K562 (cell line): ENCODE results near the gene ABITRAM. TPM values are rescaled to one million over a fixed set of nuclear protein-coding genes. Genes with fewer than 3 reads are reported as not detected.

Source experiments
- ATAC-seq: fragments of 200-7000 bp; cut with Tn5 transposase; 3 replicates; pipeline ENCODE4 v1.9.1; 2020; ENCODE audit warnings: moderate library complexity
- BruUV-seq: library from RNA; stranded (reverse); fragments of 400-500 nt; replicated peaks from 2 replicates; lab custom pipeline; 2021; lab: Mats Ljungman, UMichigan
- CTCF ChIA-PET: fragments of 300-600 bp; formaldehyde crosslinking; extraction: SDS; loops from one replicate; lab custom pipeline; 2021; ENCODE audit warnings: low intra/inter-chr PET ratio; lab: Yijun Ruan, JAX
- POLR2A ChIA-PET: fragments of 300-600, 350-650 bp; sonication (Branson Sonifier 250); formaldehyde crosslinking; extraction: SDS; loops from one replicate; lab custom pipeline; 2021; ENCODE audit warnings: antibody characterized with exemption, inconsistent platforms; lab: Yijun Ruan, JAX
- DNase-seq, 4 experiments: peaks; one replicate each; pipeline versions ENCODE4 v3.0.0 to v3.0.0-alpha.2; 2011 to 2018; ENCODE audit warnings: low spot score in 3 of 4, mixed read lengths in 3 of 4; ENCODE audit errors: extremely low read depth in 1 of 4
- FAIRE-seq: peaks from 2 replicates; lab custom pipeline; 2011; peaks lifted over from hg19 to GRCh38; lab: Jason Lieb, UNC
- H2AFZ ChIP-seq: 2 replicates; pipeline ENCODE4 v1.6.0; 2011; ENCODE audit warnings: low read depth, low read length, control low read depth, inconsistent platforms
- H3K27ac ChIP-seq: fragments of 200-600 bp; 3 replicates; pipeline ENCODE4 v1.8.0; 2011; ENCODE audit warnings: low read depth, mild to moderate bottlenecking, control low read depth, inconsistent platforms, low read length, moderate library complexity, mixed read lengths; ENCODE audit errors: extremely low read depth
- H3K27me3 ChIP-seq, 2 experiments: fragments of 300-600 bp in 1 of 2; 2 replicates in 1 of 2; 3 replicates in 1 of 2; pipeline versions ENCODE4 v1.6.0 to v1.8.0; 2011; ENCODE audit warnings: inconsistent platforms in 2 of 2, low read length in 2 of 2, mild to moderate bottlenecking in 1 of 2, mixed read lengths in 1 of 2, moderate library complexity in 1 of 2; ENCODE audit not compliant: control insufficient read depth in 2 of 2, insufficient read depth in 2 of 2
- H3K36me3 ChIP-seq: fragments of 300-600 bp; 3 replicates; pipeline ENCODE4 v1.8.0; 2011; ENCODE audit warnings: mild to moderate bottlenecking, low read length, inconsistent platforms; ENCODE audit not compliant: control insufficient read depth, insufficient read depth
- H3K4me1 ChIP-seq, 2 experiments: fragments of 200-600 bp in 1 of 2; replicated peaks in 1 of 2; 2 replicates in 1 of 2; 3 replicates in 1 of 2; pipeline versions ENCODE4 v1.5.1 to v1.8.0; 2011; ENCODE audit warnings: inconsistent platforms in 2 of 2, low read length in 2 of 2, mild to moderate bottlenecking in 1 of 2, mixed read lengths in 1 of 2, moderate library complexity in 1 of 2; ENCODE audit not compliant: control insufficient read depth in 2 of 2, insufficient read depth in 2 of 2
- H3K4me2 ChIP-seq: 2 replicates; pipeline ENCODE4 v1.6.1; 2011; ENCODE audit warnings: low read length, control low read depth, inconsistent platforms, mixed read lengths; ENCODE audit not compliant: insufficient read depth
- H3K4me3 ChIP-seq: fragments of 200-600 bp; sonication (generic), shearing (Covaris generic); 2 replicates; pipeline ENCODE4 v1.5.1; 2016; ENCODE audit warnings: control low read depth, inconsistent platforms
- H3K79me2 ChIP-seq: fragments of 200-600 bp; 3 replicates; pipeline ENCODE4 v1.8.0; 2011; ENCODE audit warnings: low read length, inconsistent platforms; ENCODE audit not compliant: control insufficient read depth, insufficient read depth
- H3K9ac ChIP-seq, 2 experiments: 2 replicates each; pipeline versions ENCODE4 v1.6.0 to v1.6.1; 2011; ENCODE audit warnings: low read depth in 2 of 2, low read length in 2 of 2, control low read depth in 1 of 2, inconsistent platforms in 1 of 2, mild to moderate bottlenecking in 1 of 2, mixed read lengths in 1 of 2; ENCODE audit not compliant: insufficient read depth in 1 of 2
- H3K9me1 ChIP-seq: one replicate; pipeline ENCODE4 v1.6.0; 2011; ENCODE audit warnings: inconsistent platforms, mild to moderate bottlenecking, low read length, moderate library complexity; ENCODE audit not compliant: control insufficient read depth, insufficient read depth
- H3K9me3 ChIP-seq: replicated peaks from 2 replicates; pipeline ENCODE4 v1.5.1; 2011; ENCODE audit warnings: low read depth, low read length, inconsistent platforms; ENCODE audit not compliant: control insufficient read depth, insufficient read depth
- H4K20me1 ChIP-seq: replicated peaks from 2 replicates; pipeline ENCODE4 v1.6.1; 2011; ENCODE audit warnings: low read length, inconsistent platforms, mixed read lengths; ENCODE audit not compliant: control insufficient read depth, insufficient read depth
- CHD1 ChIP-seq: fragments of 200-600 bp; sonication (generic); IDR thresholded peaks from one replicate; pipeline ENCODE4 v1.6.1; 2012; ENCODE audit warnings: mild to moderate bottlenecking, moderate library complexity, low read length, inconsistent platforms
- DACH1 ChIP-seq: fragments of 450-650 bp; IDR thresholded peaks from 2 replicates; pipeline ENCODE4 v1.6.1; 2018; ENCODE audit not compliant: partially characterized antibody
- EP300 ChIP-seq: IDR thresholded peaks from 2 replicates; pipeline ENCODE4 v1.6.1; 2012; ENCODE audit warnings: low read length, improper control_type of control experiment
- PYGO2 ChIP-seq: fragments of 450-650 bp; IDR thresholded peaks from 2 replicates; pipeline ENCODE4 v1.6.1; 2016; ENCODE audit warnings: mild to moderate bottlenecking, missing genetic modification characterization, moderate library complexity, missing compliant biosample characterization
- SP1 ChIP-seq: sonication (generic); formaldehyde crosslinking; IDR thresholded peaks from 2 replicates; pipeline ENCODE4 v1.8.1; 2022; ENCODE audit warnings: mild to moderate bottlenecking, missing genetic modification reagents
- TAF7 ChIP-seq: fragments of 450-650 bp; IDR thresholded peaks from 2 replicates; pipeline ENCODE4 v1.6.1; 2016; ENCODE audit warnings: missing genetic modification characterization, missing compliant biosample characterization
- ZNF239 ChIP-seq: fragments of 250-450 bp; sonication (Bioruptor Pico); IDR thresholded peaks from 2 replicates; pipeline ENCODE4 v1.4.0; 2020; ENCODE audit warnings: mild to moderate bottlenecking
- WGBS: fragments of 100-300 bp; shearing (Covaris generic); methylation state at CpG from one replicate; pipeline ENCODE4 v1.1.6; 2016; ENCODE audit warnings: low coverage, mixed read lengths; ENCODE audit not compliant: insufficient coverage; ENCODE audit errors: missing lambda C conversion rate; 5-methylcytosine and 5-hydroxymethylcytosine counted together
- in situ Hi-C: fragments of 300-500 bp; cut with MboI; formaldehyde crosslinking; loops from 4 replicates; pipeline ENCODE4 v1.15.0; 2018; ENCODE audit warnings: inconsistent platforms, mixed read lengths
- intact Hi-C: fragments of 100-400 bp; cut with micrococcal nuclease; formaldehyde crosslinking; loops from 2 replicates; pipeline ENCODE4 v1.14.2; 2022
- polyA plus RNA-seq, 8 experiments: library from polyadenylated mRNA; depleted of rRNA in 4 of 8; stranded (reverse) in 5 of 8; unstranded in 3 of 8; fragments of >200 nt; fragmentation: Nextera tagmentation in 2 of 8; fragmentation: Illumina TruSeq in 1 of 8; extraction: Ambion mirVana in 2 of 8; extraction: Trizol in 1 of 8; gene quantifications; 2 replicates each; pipeline versions ENCODE4 v1.2.1 to v1.2.3, GENCODE V29; 2011 to 2014; ENCODE audit warnings: inconsistent platforms in 1 of 8, missing spikeins in 1 of 8
- total RNA-seq, 7 experiments: library from RNA; depleted of rRNA in 6 of 7; stranded (reverse); fragments of >200 nt in 6 of 7; fragmentation: Illumina TruSeq in 2 of 7; extraction: Trizol in 2 of 7; gene quantifications; 2 replicates each; pipeline versions ENCODE4 v1.2.1 to v1.2.3, GENCODE V29; 2011 to 2021; ENCODE audit warnings: low replicate concordance in 1 of 7
- TF ChIP-seq, protein P1 (sequence below): fragments of 450-650 bp; conservative IDR thresholded peaks from 2 replicates; pipeline ENCODE4 v1.6.1; 2016; ENCODE audit warnings: missing genetic modification characterization, low read depth, mild to moderate bottlenecking, missing compliant biosample characterization, moderate library complexity

ABITRAM gene
- total and polyA plus RNA-seq, 9 of the 15 experiments (the other 6 are each of a cell fraction or from before 2014, with no cell fraction given), result 8.9 to 47.6 (median 28.4) TPM

DNA sequence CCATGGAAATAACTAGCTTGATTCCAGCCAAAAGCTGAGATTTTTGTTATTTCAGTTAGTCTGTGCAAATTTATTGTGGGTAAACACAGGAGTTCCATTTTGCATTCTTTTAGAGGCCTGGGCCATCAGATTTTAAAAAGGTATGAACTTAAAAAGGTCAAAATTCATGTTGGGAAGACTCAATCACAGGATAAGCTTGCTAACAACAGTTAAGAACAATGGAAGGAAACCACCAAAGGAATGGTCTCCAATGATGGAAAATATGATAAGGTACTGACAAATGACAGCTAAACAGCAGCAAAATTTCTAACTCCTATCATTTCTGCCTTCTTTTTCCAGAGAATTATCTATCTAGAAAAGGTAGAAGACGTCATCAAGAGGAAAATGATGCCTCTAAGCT, 16.0 kb downstream of the ABITRAM start (continued):
- no peak for TF ChIP-seq SP1 (CRISPR knock-in tag)
- no peak for TF ChIP-seq DACH1
- TF ChIP-seq, protein P1, sequence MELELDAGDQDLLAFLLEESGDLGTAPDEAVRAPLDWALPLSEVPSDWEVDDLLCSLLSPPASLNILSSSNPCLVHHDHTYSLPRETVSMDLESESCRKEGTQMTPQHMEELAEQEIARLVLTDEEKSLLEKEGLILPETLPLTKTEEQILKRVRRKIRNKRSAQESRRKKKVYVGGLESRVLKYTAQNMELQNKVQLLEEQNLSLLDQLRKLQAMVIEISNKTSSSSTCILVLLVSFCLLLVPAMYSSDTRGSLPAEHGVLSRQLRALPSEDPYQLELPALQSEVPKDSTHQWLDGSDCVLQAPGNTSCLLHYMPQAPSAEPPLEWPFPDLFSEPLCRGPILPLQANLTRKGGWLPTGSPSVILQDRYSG, result no peak
- TF ChIP-seq TAF7 (tag), result no peak
- TF ChIP-seq PYGO2, result no peak
- TF ChIP-seq EP300, result no peak

DNA sequence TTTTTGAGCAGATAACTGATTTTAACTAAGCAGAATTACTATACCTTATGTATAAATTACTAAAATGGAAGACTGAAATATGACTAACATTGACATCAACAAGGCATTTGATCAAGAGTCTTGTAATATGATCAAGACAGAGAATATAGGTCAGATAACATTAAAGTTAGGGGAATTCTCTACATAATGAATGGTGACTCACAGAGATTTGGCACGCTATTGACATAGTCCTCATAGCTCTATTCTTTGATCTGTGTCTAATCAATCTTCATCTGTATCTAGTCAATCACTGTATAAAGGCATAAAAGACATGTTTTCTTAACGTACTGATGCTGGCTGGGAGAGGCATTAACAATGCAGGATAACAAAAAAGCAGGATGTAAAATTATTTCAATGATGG, 17.4 kb downstream of the ABITRAM start:
- Histone ChIP-seq H4K20me1 (no peaks in the 10 kb centered on the region), H3K27me3 (no peaks in the 10 kb centered on the region), H3K36me3 (peaks cover 18% of the 10 kb centered on the region), H3K4me1 (peaks cover 0 to 5% of the 10 kb centered on the region in 2 experiments; a peak in 2 of 5 replicates), H3K4me3 (no peak overlapping the region), H3K9me3 (no peaks in the 10 kb centered on the region), H3K9ac (no peak overlapping the region), H3K4me2 (no peak overlapping the region), H3K27ac (no peak overlapping the region), H3K9me1 (no peaks in the 10 kb centered on the region), H3K79me2 (no peaks in the 10 kb centered on the region), H2AFZ (no peak overlapping the region)
- FAIRE-seq, result no peak
- TF ChIP-seq CHD1 (no peak), ZNF239 (CRISPR knock-in tag) (no peak)
- DNase-seq, result no peak
- ChIA-PET POLR2A (interaction anchor here (1.8 kb wide), 1 partner anchor 10 kb away, joined by 7 read pairs; no protein-coding TSS in a partner anchor), CTCF (interaction anchor here (0.7 kb wide), 1 partner anchor 232 kb away, joined by 4 read pairs; no protein-coding TSS in a partner anchor)
- intact Hi-C loops (loop anchor here (5.0 kb wide), 1 partner anchor 64 kb away; no protein-coding TSS in a partner anchor), in situ Hi-C loops (no loop called here)
- no TSS peak for BruUV-seq
- ATAC-seq, result no peak
- WGBS, result 68% methylated on average over 2 of the region's 2 CpGs
